Psoas muscle (tissue), 8 donors: ENCODE results near the gene MED15. TPM values are rescaled to one million over a fixed set of nuclear protein-coding genes. Genes with fewer than 3 reads are reported as not detected.

Experiments
- ATAC-seq, 4 donors: fragments of 200-7000 bp; cut with Tn5 transposase; one replicate each; pipeline ENCODE4 v1.9.1; 2020; ENCODE audit warnings: moderate library complexity in 3 of 4, mild to moderate bottlenecking in 2 of 4
- DNase-seq, 2 donors: peaks; one replicate each; pipeline ENCODE4 v3.0.0-alpha.2; 2020
- H3K27ac ChIP-seq: fragments of 200-600 bp; one replicate; pipeline ENCODE4 v1.8.0; 2022
- H3K27me3 ChIP-seq, 3 donors: fragments of 200-600 bp in 1 of 3; one replicate each; pipeline versions ENCODE4 v1.6.1 to v1.8.0; 2013 to 2022; ENCODE audit warnings: low read length in 2 of 3, mild to moderate bottlenecking in 2 of 3, moderate library complexity in 1 of 3; ENCODE audit not compliant: insufficient read depth in 3 of 3
- H3K36me3 ChIP-seq, 2 donors: fragments of 200-600 bp in 1 of 2; one replicate each; pipeline versions ENCODE4 v1.6.1 to v1.8.0; 2013 to 2022; ENCODE audit warnings: low read depth in 1 of 2, mild to moderate bottlenecking in 1 of 2, moderate library complexity in 1 of 2; ENCODE audit not compliant: insufficient read depth in 1 of 2
- H3K4me1 ChIP-seq: fragments of 200-600 bp; one replicate; pipeline ENCODE4 v1.8.0; 2022
- H3K4me3 ChIP-seq: fragments of 200-600 bp; one replicate; pipeline ENCODE4 v1.8.0; 2022; ENCODE audit warnings: mild to moderate bottlenecking
- H3K9me3 ChIP-seq: fragments of 200-600 bp; one replicate; pipeline ENCODE4 v1.8.0; 2022
- WGBS, 3 donors: extraction: QIAGEN DNeasy Blood & Tissue Kit; methylation state at CpG; one replicate each; pipeline versions ENCODE4 v1.1.6 to v1.1.7; 2013; 5-methylcytosine and 5-hydroxymethylcytosine counted together
- intact Hi-C, 2 donors: fragments of 100-400 bp; cut with DNase I; formaldehyde crosslinking; loops; one replicate each; pipeline versions ENCODE4 v1.11.0 to v1.14.2; 2022
- polyA plus RNA-seq, 3 donors: library from polyadenylated mRNA; stranded (reverse); fragments of 200-250 nt; gene quantifications; one replicate each; pipeline ENCODE4 v1.2.3, GENCODE V29; 2013
- total RNA-seq, 4 donors: library from RNA; stranded (reverse); fragmentation: NEBNext Ultra II Directional in 2 of 4; extraction: Animal tissue kit (Norgen Biotek cat#: 25700) in 2 of 4; gene quantifications; one replicate each; pipeline versions ENCODE4 v1.2.1 to v1.2.4, GENCODE V29; 2021 to 2023
- TF ChIP-seq, protein P1 (sequence below): fragments of 200-600 bp; IDR thresholded peaks from one replicate; pipeline ENCODE4 v1.8.0; 2022; ENCODE audit warnings: antibody characterized with exemption
- donor health status: healthy with polysubstance abuse.
- donor health status: DM: no; HTN: no; CAD: no; lungs with moderate emphysema.
- donor health status: Bipolar disorder and iron deficiency.
- donor health status: healthy.
- donor health status: DM: yes; HTN: yes; CAD: no.
- donor health status: DM: no; HTN: no; CAD: no.
- donor health status: DM: no; HTN: no; CAD: no.
- donor health status: DM: yes; HTN: yes; CAD: no.

The MED15 gene
- total and polyA plus RNA-seq, 7 donors, result 33.8 to 94.8 (median 59.7) TPM

DNA sequence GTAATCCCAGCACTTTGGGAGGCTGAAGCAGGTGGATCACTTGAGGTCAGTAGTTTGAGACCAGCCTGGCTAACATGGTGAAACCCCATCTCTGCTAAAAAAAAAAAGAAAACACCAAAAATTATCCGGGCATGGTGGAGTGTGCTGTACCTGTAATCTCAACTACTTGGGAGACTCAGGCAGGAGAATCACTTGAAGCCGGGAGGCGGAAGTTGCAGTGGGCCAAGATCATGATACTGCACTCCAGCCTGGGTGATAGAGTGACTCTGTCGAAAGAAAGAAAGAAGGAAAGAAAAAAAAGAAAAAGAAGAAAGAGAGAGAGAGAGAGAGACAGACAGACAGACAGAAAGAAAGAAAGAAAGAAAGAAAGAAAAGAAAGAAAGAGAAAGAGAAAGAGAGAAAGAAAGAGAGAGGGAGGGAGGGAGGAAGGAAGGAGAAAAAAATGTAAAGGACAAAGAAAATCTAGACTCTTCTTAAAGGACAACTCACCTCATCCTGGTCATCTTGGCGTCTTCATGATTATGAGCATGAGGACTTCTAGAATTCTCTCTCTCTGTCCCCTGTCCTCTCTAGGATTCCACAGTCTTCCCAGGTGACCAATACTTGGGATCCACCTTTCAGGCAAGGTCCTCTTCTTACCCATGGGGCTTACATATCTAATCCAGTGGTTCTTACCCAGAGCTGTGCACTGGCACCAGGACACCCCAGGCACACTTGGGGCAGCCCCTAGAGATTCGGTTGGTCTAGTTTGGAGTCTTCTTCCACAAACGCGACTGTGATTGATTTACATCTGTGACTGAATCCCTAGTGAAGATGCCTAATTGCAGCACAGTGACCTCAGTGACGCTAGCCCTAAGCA, 120.9 kb downstream of the MED15 start:
- Histone ChIP-seq H3K27me3 (no peaks in the 10 kb centered on the region), H3K4me3 (no peak overlapping the region), H3K9me3 (no peaks in the 10 kb centered on the region), H3K36me3 (no peaks in the 10 kb centered on the region), H3K27ac (no peak overlapping the region), H3K4me1 (no peaks in the 10 kb centered on the region)
- intact Hi-C loops, result no loop called here
- ATAC-seq (no peak), DNase-seq (no peak)
- WGBS, 3 donors, result 77 to 82% (median 82%) methylated on average over 9 of the region's 9 CpGs
- TF ChIP-seq, protein P1, sequence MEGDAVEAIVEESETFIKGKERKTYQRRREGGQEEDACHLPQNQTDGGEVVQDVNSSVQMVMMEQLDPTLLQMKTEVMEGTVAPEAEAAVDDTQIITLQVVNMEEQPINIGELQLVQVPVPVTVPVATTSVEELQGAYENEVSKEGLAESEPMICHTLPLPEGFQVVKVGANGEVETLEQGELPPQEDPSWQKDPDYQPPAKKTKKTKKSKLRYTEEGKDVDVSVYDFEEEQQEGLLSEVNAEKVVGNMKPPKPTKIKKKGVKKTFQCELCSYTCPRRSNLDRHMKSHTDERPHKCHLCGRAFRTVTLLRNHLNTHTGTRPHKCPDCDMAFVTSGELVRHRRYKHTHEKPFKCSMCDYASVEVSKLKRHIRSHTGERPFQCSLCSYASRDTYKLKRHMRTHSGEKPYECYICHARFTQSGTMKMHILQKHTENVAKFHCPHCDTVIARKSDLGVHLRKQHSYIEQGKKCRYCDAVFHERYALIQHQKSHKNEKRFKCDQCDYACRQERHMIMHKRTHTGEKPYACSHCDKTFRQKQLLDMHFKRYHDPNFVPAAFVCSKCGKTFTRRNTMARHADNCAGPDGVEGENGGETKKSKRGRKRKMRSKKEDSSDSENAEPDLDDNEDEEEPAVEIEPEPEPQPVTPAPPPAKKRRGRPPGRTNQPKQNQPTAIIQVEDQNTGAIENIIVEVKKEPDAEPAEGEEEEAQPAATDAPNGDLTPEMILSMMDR, result no peak

GRCh38 chr22:20629401-20629800, 122.0 kb downstream of the MED15 start:
- ATAC-seq, result no peak
- Histone ChIP-seq H3K36me3 (no peaks in the 10 kb centered on the region), H3K27ac (no peak overlapping the region), H3K4me3 (no peak overlapping the region), H3K27me3 (no peaks in the 10 kb centered on the region), H3K9me3 (no peaks in the 10 kb centered on the region), H3K4me1 (no peaks in the 10 kb centered on the region)
- DNase-seq, result no peak
- intact Hi-C loops, result no loop called here
- WGBS, 3 donors, result 86 to 90% (median 88%) methylated on average over 3 of the region's 3 CpGs
- TF ChIP-seq, protein P1, result no peak

DNA sequence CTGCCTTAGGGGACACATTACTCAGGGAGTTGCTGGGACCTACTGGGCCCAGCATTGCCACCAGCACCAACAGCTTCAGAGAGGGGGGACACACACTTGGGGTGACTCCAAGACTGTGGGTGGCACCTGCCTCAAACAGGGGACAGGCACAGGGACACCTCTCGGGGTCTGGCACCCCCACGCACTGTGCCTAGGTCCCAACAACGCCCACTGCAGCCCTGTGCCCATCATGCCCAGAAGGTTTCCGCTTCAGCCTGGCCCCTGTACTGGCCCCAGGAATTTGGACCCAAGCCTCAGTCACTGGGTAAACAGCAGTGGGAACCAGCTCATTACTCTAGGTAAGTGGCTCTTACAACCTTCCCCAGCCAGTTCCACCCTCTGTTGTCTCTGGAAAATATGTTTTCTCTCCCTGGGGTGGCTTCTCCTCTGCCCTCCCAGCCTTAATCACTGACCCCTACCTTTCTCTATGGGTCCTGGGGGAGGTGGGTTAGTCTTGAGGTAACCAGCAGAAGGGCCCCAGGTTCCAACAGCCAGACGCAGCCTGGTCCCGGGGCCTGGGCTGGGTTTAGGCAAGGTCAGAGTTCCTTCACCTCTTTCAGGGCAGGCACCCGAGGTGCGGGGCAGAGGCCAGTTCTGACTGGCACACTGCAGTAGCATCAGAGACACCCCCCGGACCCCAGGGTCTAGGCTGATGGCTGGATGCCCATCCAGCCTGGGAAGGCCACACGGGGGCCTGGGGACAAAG, 123.6 kb downstream of the MED15 start:
- intact Hi-C loops, result no loop called here
- no peaks in the 10 kb centered on the region for H3K36me3 ChIP-seq
- no peaks in the 10 kb centered on the region for H3K4me1 ChIP-seq
- H3K27ac ChIP-seq, result no peak overlapping the region
- no peaks in the 10 kb centered on the region for H3K9me3 ChIP-seq
- DNase-seq (no peak), ATAC-seq (no peak)
- no peaks in the 10 kb centered on the region for H3K27me3 ChIP-seq
- TF ChIP-seq, protein P1, result no peak
- 85 to 88% (median 87%) methylated on average over 10 of the region's 10 CpGs for WGBS, 3 donors
- no peak overlapping the region for H3K4me3 ChIP-seq

DNA sequence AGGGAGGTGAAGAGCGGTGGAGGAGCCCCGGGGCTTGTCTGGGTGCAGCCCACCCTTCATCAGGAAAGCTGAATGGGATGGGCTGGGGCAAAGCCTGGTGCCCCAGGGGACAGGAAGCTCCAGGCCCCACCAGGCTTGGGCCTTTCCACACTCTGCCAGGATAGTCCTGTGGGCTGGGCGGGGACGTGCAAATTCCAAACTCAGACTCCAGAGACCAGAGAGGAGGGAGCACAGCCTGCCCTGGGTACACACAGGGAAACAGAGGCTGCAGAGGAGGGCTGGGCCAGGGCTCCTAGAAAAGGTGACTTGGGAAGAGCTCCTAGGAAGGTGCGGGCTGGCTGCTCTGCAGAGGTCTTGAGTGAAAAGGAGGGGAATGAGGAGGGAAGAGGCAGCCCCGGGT, 124.7 kb downstream of the MED15 start:
- H3K4me1 ChIP-seq, result no peaks in the 10 kb centered on the region
- H3K27ac ChIP-seq, result no peak overlapping the region
- no peaks in the 10 kb centered on the region for H3K36me3 ChIP-seq
- no peak overlapping the region for H3K4me3 ChIP-seq
- intact Hi-C loops, result no loop called here
- H3K9me3 ChIP-seq, result no peaks in the 10 kb centered on the region
- ATAC-seq (no peak), DNase-seq (no peak)
- TF ChIP-seq, protein P1, result no peak
- 80 to 89% (median 83%) methylated on average over 6 of the region's 6 CpGs for WGBS, 3 donors
- no peaks in the 10 kb centered on the region for H3K27me3 ChIP-seq
